Astrocyte (in vitro differentiated cells and primary cell): ENCODE data around the gene SCN1B. TPM values are rescaled to one million over a fixed set of nuclear protein-coding genes. Genes with fewer than 3 reads are reported as not detected.

ENCODE experiments used
- DNase-seq: peaks from one replicate; pipeline ENCODE4 v3.0.0-alpha.2; 2010; ENCODE audit warnings: low read depth
- FAIRE-seq: peaks from 2 replicates; lab custom pipeline; 2011; peaks lifted over from hg19 to GRCh38; lab: Jason Lieb, UNC
- H2AFZ ChIP-seq: 2 replicates; pipeline ENCODE4 v1.6.0; 2012; ENCODE audit warnings: low read depth, low read length, inconsistent platforms
- H3K27ac ChIP-seq: 2 replicates; pipeline ENCODE4 v1.5.1; 2011; ENCODE audit warnings: low read depth, low read length, inconsistent platforms
- H3K27me3 ChIP-seq: 2 replicates; pipeline ENCODE4 v1.6.0; 2011; ENCODE audit warnings: low read length, inconsistent platforms; ENCODE audit not compliant: insufficient read depth
- H3K36me3 ChIP-seq: 2 replicates; pipeline ENCODE4 v1.5.1; 2011; ENCODE audit warnings: low read length, inconsistent platforms; ENCODE audit not compliant: insufficient read depth
- H3K4me1 ChIP-seq: 2 replicates; pipeline ENCODE4 v1.5.1; 2011; ENCODE audit warnings: low read length, inconsistent platforms; ENCODE audit not compliant: insufficient read depth
- H3K4me2 ChIP-seq: 2 replicates; pipeline ENCODE4 v1.6.0; 2012; ENCODE audit warnings: low read length, inconsistent platforms
- H3K4me3 ChIP-seq: 2 replicates; pipeline ENCODE4 v1.5.1; 2011; ENCODE audit warnings: low read depth, mild to moderate bottlenecking, low read length, inconsistent platforms; ENCODE audit not compliant: insufficient read depth
- H3K79me2 ChIP-seq: 2 replicates; pipeline ENCODE4 v1.6.0; 2012; ENCODE audit warnings: mild to moderate bottlenecking, low read length, inconsistent platforms; ENCODE audit not compliant: insufficient read depth
- H3K9ac ChIP-seq: 2 replicates; pipeline ENCODE4 v1.6.0; 2012; ENCODE audit warnings: mild to moderate bottlenecking, low read length, inconsistent platforms
- H3K9me3 ChIP-seq: 2 replicates; pipeline ENCODE4 v1.5.1; 2012; ENCODE audit warnings: low read depth, mild to moderate bottlenecking, low read length, inconsistent platforms; ENCODE audit not compliant: insufficient read depth
- H4K20me1 ChIP-seq: 2 replicates; pipeline ENCODE4 v1.6.0; 2012; ENCODE audit warnings: low read length, inconsistent platforms; ENCODE audit not compliant: insufficient read depth
- H3K27ac Mint-ChIP-seq: one replicate; pipeline ENCODE4 v1.8.0; 2021; ENCODE audit warnings: mild to moderate bottlenecking, mixed read lengths; ENCODE audit not compliant: unreplicated experiment
- H3K27me3 Mint-ChIP-seq: one replicate; pipeline ENCODE4 v1.8.0; 2021; ENCODE audit warnings: low read depth, mixed read lengths; ENCODE audit not compliant: unreplicated experiment
- H3K36me3 Mint-ChIP-seq: one replicate; pipeline ENCODE4 v1.8.0; 2021; ENCODE audit warnings: low read depth, mixed read lengths; ENCODE audit not compliant: unreplicated experiment
- H3K4me1 Mint-ChIP-seq: one replicate; pipeline ENCODE4 v1.8.0; 2021; ENCODE audit warnings: low read depth, mixed read lengths; ENCODE audit not compliant: unreplicated experiment
- H3K4me3 Mint-ChIP-seq: one replicate; pipeline ENCODE4 v1.8.0; 2021; ENCODE audit warnings: mild to moderate bottlenecking, moderate library complexity, mixed read lengths; ENCODE audit not compliant: unreplicated experiment
- H3K9me3 Mint-ChIP-seq: one replicate; pipeline ENCODE4 v1.8.0; 2021; ENCODE audit warnings: mild to moderate bottlenecking, mixed read lengths; ENCODE audit not compliant: unreplicated experiment
- EZH2 ChIP-seq: IDR thresholded peaks from 2 replicates; pipeline ENCODE4 v1.6.1; 2012; ENCODE audit warnings: mild to moderate bottlenecking, low read length, inconsistent platforms; ENCODE audit not compliant: insufficient read depth
- total RNA-seq: library from RNA; stranded (reverse); gene quantifications from 2 replicates; pipeline ENCODE4 v1.2.1, GENCODE V29; 2021
- TF ChIP-seq, protein P1 (sequence below): IDR thresholded peaks from 2 replicates; pipeline ENCODE4 v1.5.1; 2011; ENCODE audit warnings: low read depth, mild to moderate bottlenecking, inconsistent platforms, low read length, moderate library complexity; ENCODE audit not compliant: insufficient read depth

Gene SCN1B
- total RNA-seq, 1 donor from 2014 or later, result 3.0 TPM

DNA sequence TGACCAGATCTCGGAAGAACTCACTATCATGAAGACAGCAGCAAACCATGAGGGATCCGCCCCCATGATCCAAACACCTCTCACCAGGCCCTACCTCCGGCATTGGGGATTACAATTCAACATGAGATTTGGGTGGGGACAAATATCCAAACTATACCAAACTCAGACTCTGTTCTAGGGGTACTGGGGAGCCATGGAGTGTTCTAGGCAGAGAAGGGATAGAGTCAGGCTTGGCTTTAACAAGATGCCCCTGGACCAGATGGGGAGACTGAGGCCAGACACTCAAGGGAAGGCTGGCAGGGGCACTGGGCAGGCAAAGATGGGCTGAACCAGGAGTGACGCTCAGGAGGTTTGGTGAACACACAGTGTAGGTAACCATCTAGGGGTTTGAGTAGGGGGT lies 11.9 kb upstream of the SCN1B start:
- H3K4me1 Mint-ChIP-seq, result no peaks in the 10 kb centered on the region
- Histone ChIP-seq H3K79me2 (no peaks in the 10 kb centered on the region), H3K27ac (no peak overlapping the region), H3K9me3 (no peaks in the 10 kb centered on the region), H3K27me3 (no peaks in the 10 kb centered on the region), H3K4me3 (no peak overlapping the region), H3K4me1 (no peaks in the 10 kb centered on the region), H3K9ac (no peak overlapping the region), H4K20me1 (peaks cover 14% of the 10 kb centered on the region), H3K36me3 (peaks cover 6% of the 10 kb centered on the region), H2AFZ (no peak overlapping the region), H3K4me2 (no peak overlapping the region)
- no peak overlapping the region for H3K4me3 Mint-ChIP-seq
- peaks cover 37% of the 10 kb centered on the region for H3K36me3 Mint-ChIP-seq
- no peak for FAIRE-seq
- H3K9me3 Mint-ChIP-seq, result no peaks in the 10 kb centered on the region
- no peak for TF ChIP-seq EZH2
- TF ChIP-seq, protein P1, sequence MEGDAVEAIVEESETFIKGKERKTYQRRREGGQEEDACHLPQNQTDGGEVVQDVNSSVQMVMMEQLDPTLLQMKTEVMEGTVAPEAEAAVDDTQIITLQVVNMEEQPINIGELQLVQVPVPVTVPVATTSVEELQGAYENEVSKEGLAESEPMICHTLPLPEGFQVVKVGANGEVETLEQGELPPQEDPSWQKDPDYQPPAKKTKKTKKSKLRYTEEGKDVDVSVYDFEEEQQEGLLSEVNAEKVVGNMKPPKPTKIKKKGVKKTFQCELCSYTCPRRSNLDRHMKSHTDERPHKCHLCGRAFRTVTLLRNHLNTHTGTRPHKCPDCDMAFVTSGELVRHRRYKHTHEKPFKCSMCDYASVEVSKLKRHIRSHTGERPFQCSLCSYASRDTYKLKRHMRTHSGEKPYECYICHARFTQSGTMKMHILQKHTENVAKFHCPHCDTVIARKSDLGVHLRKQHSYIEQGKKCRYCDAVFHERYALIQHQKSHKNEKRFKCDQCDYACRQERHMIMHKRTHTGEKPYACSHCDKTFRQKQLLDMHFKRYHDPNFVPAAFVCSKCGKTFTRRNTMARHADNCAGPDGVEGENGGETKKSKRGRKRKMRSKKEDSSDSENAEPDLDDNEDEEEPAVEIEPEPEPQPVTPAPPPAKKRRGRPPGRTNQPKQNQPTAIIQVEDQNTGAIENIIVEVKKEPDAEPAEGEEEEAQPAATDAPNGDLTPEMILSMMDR, result no peak
- H3K27me3 Mint-ChIP-seq, result no peaks in the 10 kb centered on the region
- DNase-seq, result no peak
- H3K27ac Mint-ChIP-seq, result no peak overlapping the region

DNA sequence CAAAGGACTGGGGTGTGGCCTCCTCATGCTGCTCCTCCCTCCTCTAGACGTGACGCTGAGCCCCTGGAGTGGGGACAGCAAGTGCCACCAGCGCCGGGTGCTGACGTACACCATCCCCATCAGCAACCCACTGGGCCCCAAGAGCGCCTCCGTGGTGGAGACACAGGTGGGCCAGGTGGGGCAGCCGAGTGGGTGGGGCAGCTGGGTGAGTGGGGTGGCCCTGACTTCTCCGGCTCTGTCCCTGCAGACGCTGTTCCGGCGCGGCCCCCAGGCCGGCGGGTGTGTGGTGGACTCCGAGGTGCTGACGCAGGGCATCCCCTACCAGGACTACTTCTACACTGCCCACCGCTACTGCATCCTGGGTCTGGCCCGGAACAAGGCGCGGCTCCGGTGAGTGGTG lies 11.1 kb upstream of the SCN1B start:
- Mint-ChIP-seq H3K4me3 (no peak overlapping the region), H3K27me3 (no peaks in the 10 kb centered on the region), H3K27ac (no peak overlapping the region), H3K9me3 (no peaks in the 10 kb centered on the region), H3K36me3 (peaks cover 33% of the 10 kb centered on the region), H3K4me1 (no peaks in the 10 kb centered on the region)
- Histone ChIP-seq H3K27me3 (no peaks in the 10 kb centered on the region), H3K4me2 (no peak overlapping the region), H3K79me2 (no peaks in the 10 kb centered on the region), H3K36me3 (peaks cover 8% of the 10 kb centered on the region), H3K9me3 (no peaks in the 10 kb centered on the region), H3K27ac (no peak overlapping the region), H2AFZ (no peak overlapping the region), H3K9ac (no peak overlapping the region), H4K20me1 (peaks cover 15% of the 10 kb centered on the region), H3K4me3 (no peak overlapping the region), H3K4me1 (no peaks in the 10 kb centered on the region)
- DNase-seq (no peak), FAIRE-seq (no peak)
- TF ChIP-seq, protein P1, result no peak
- no peak for TF ChIP-seq EZH2

DNA sequence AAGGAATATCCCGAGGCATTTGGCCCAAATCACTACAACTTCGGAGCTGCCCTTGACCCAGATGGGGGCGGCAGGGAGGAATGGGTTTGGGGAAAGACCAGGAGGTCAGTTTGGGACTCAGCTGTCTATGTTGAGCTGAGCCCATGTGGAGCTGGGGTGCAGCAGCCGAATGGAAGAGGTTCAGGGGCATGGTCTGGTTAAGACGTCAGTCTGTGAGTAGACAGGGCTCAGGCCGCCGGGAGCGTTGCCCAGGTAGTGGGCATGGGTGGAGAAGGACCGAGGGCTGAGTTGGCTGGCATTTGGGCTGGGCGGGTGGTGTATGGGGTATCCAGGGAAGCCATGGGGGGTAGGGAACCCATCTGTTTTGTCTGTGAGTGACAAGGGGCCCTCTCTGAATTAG lies 9.3 kb upstream of the SCN1B start:
- Histone ChIP-seq H3K4me2 (no peak overlapping the region), H3K9ac (no peak overlapping the region), H2AFZ (no peak overlapping the region), H3K9me3 (no peaks in the 10 kb centered on the region), H3K79me2 (no peaks in the 10 kb centered on the region), H3K36me3 (peaks cover 4% of the 10 kb centered on the region), H3K4me1 (no peaks in the 10 kb centered on the region), H3K27ac (no peak overlapping the region), H3K4me3 (no peak overlapping the region), H4K20me1 (peaks cover 19% of the 10 kb centered on the region), H3K27me3 (no peaks in the 10 kb centered on the region)
- TF ChIP-seq, protein P1, result no peak
- no peak for TF ChIP-seq EZH2
- H3K9me3 Mint-ChIP-seq, result no peaks in the 10 kb centered on the region
- no peaks in the 10 kb centered on the region for H3K4me1 Mint-ChIP-seq
- no peaks in the 10 kb centered on the region for H3K27me3 Mint-ChIP-seq
- H3K4me3 Mint-ChIP-seq, result no peak overlapping the region
- H3K36me3 Mint-ChIP-seq, result peaks cover 25% of the 10 kb centered on the region
- no peak overlapping the region for H3K27ac Mint-ChIP-seq
- DNase-seq (no peak), FAIRE-seq (no peak)
